ENCODE measurements around the gene CREB5. TPM values are rescaled to one million over a fixed set of nuclear protein-coding genes. Genes with fewer than 3 reads are reported as not detected.

The CREB5 gene
- total and polyA plus RNA-seq, 2 of the 13 experiments (the other 11 are each of a cell fraction or from before 2014, with no cell fraction given), result 0.38 to 0.71 TPM

- Histone ChIP-seq H3K4me1 (ENCODE audit: insufficient read depth, low read length) (no peaks in the 10 kb centered on the region), H3K27me3 (ENCODE audit: control insufficient read depth in 1 of 2, insufficient read depth in 2 of 2, low read length in 2 of 2) (no peaks in the 10 kb centered on the region), H3K36me3 (replicated peaks in 1 of 2; ENCODE audit: control insufficient read depth in 1 of 2, insufficient read depth in 2 of 2, low read length in 2 of 2) (no peaks in the 10 kb centered on the region), H3K9me3 (ENCODE audit: low read length) (no peaks in the 10 kb centered on the region), H3K79me2 (ENCODE audit: insufficient read depth, low read length) (no peaks in the 10 kb centered on the region), H3K9ac (ENCODE audit: insufficient read depth, low read depth, low read length) (no peak overlapping the region), H3K27ac (ENCODE audit: extremely low read length, insufficient read depth, low read length) (no peak overlapping the region), H2AFZ (ENCODE audit: low read length) (no peak overlapping the region), H4K20me1 (ENCODE audit: insufficient read depth, low read length) (no peaks in the 10 kb centered on the region), H3K4me2 (ENCODE audit: low read depth, low read length) (no peak overlapping the region), H3K4me3 (replicated peaks in 1 of 3; ENCODE audit: insufficient read depth in 1 of 3, low read depth in 2 of 3, low read length in 3 of 3) (no peak overlapping the region)
- intact Hi-C loops (cut with micrococcal nuclease; ENCODE audit: unreplicated experiment) (no loop called here), in situ Hi-C loops (cut with HindIII; ENCODE audit: extremely low pct_ligation_motif_present, low pct_unique_long_range_greater_than_20kb) (no loop called here)
- no peak for FAIRE-seq
- ChIA-PET POLR2A (no interaction called here), CTCF (ENCODE audit: low intra/inter-chr PET ratio, low total read pairs) (no interaction called here)
- ATAC-seq, result no peak
- no peak for TF ChIP-seq ZNF766 (CRISPR knock-in tag; IDR thresholded peaks at IDR 0.05; ENCODE audit: borderline replicate concordance)
- no peak for TF ChIP-seq RNF219 (CRISPR knock-in tag; IDR thresholded peaks at IDR 0.05)
- TF ChIP-seq ZNF441 (CRISPR knock-in tag; IDR thresholded peaks at IDR 0.05; ENCODE audit: borderline replicate concordance), result no peak
- TF ChIP-seq ZNF317 (CRISPR knock-in tag; IDR thresholded peaks at IDR 0.05), result no peak
- no peak for TF ChIP-seq WIZ (CRISPR knock-in tag; IDR thresholded peaks at IDR 0.05)
- TF ChIP-seq HNRNPLL (IDR thresholded peaks at IDR 0.05; ENCODE audit: low read depth, low read length, poor library complexity, severe bottlenecking), result no peak
- TF ChIP-seq ZNF577 (CRISPR knock-in tag; IDR thresholded peaks at IDR 0.05; ENCODE audit: borderline replicate concordance, low read depth), result no peak
- 48% methylated on average over 4 of the region's 4 CpGs for WGBS (ENCODE audit: low lambda C conversion rate)
- BruUV-seq (replicated peaks), result no TSS peak
- no peak for DNase-seq (ENCODE audit: low spot score)
Measured at GRCh38 chr7:28702171-28702570, 289.9 kb downstream of the CREB5 start.
